Body of pancreas (tissue), 4 donors: ENCODE measurements around the gene PLXDC2. TPM values are rescaled to one million over a fixed set of nuclear protein-coding genes. Genes with fewer than 3 reads are reported as not detected.

Experiments used
- ATAC-seq: fragments of 150-250 bp; one replicate; pipeline ENCODE4 v1.9.1; 2016
- DNase-seq, 4 donors: peaks; one replicate each; pipeline ENCODE4 v3.0.0-alpha.2; 2019
- H3K27ac ChIP-seq, 4 donors: fragments of 200-600 bp; sonication (generic); 1 replicate in 3 of 4; 2 replicates in 1 of 4; pipeline versions ENCODE4 v1.5.1 to v1.6.1; 2016 to 2019; ENCODE audit warnings: mild to moderate bottlenecking in 1 of 4, mixed read lengths in 1 of 4, moderate library complexity in 1 of 4
- H3K27me3 ChIP-seq, 2 donors: fragments of 200-600 bp; sonication (generic); one replicate each; pipeline ENCODE4 v1.6.0; 2016; ENCODE audit warnings: mild to moderate bottlenecking in 1 of 2
- H3K36me3 ChIP-seq, 2 donors: fragments of 200-600 bp; sonication (generic); replicated peaks in 1 of 2; 2 replicates each; pipeline ENCODE4 v1.5.1; 2016; ENCODE audit warnings: low read depth in 2 of 2; ENCODE audit not compliant: insufficient read depth in 1 of 2
- H3K4me1 ChIP-seq: fragments of 200-600 bp; sonication (generic); one replicate; pipeline ENCODE4 v1.6.0; 2016
- H3K4me3 ChIP-seq, 2 donors: fragments of 200-600 bp; sonication (generic); 1 replicate in 1 of 2; 2 replicates in 1 of 2; pipeline ENCODE4 v1.5.1; 2016 to 2019
- H3K9me3 ChIP-seq, 3 donors: fragments of 200-600 bp; sonication (generic); 1 replicate in 2 of 3; 2 replicates in 1 of 3; pipeline ENCODE4 v1.5.1; 2016
- POLR2A ChIP-seq, 3 donors: fragments of 450-650 bp; IDR thresholded peaks; one replicate each; pipeline ENCODE4 v1.6.1; 2016; ENCODE audit warnings: antibody characterized with exemption in 3 of 3, mild to moderate bottlenecking in 2 of 3
- WGBS, 2 donors: methylation state at CpG; one replicate each; pipeline ENCODE4 v1.1.5; 2017; 5-methylcytosine and 5-hydroxymethylcytosine counted together
- intact Hi-C: fragments of 100-400 bp; cut with DNase I; formaldehyde crosslinking; loops from one replicate; pipeline ENCODE4 v1.15.1; 2023
- total RNA-seq, 2 donors: library from RNA; depleted of rRNA; stranded (reverse); fragments of >200 nt; gene quantifications; one replicate each; pipeline ENCODE4 v1.1.0, GENCODE V29; 2016
- TF ChIP-seq, protein P1 (sequence below), 7 experiments: fragments of 450-650 bp in 4 of 7; fragments of 200-600 bp in 3 of 7; sonication (generic) in 3 of 7; IDR thresholded peaks; one replicate each; pipeline ENCODE4 v1.5.1; 2016 to 2019; ENCODE audit warnings: antibody characterized with exemption in 7 of 7

Gene PLXDC2
- total RNA-seq, 2 donors from 2014 or later = 8.2 to 13.5 TPM

DNA sequence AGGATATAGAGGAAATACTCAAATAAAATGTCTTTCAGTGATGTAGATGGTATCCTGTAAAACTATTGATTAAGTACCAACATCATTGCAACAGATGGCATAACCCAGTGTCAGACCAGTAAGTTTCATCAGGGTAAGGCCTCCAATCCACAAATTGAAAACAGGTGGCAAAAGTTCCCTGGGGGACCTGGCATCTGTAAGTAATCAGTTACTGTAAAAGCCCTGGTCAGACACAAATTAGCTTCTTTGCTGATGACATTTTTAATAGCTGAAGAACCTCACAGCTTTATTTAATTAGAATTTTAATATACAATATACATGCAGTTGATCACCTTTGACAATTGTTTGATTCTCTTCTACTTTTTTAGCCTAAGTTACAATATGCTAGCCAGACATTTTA, 152.5 kb downstream of the PLXDC2 start:
- Histone ChIP-seq H3K27me3 (no peaks in the 10 kb centered on the region), H3K4me3 (no peak overlapping the region), H3K4me1 (no peaks in the 10 kb centered on the region), H3K9me3 (no peaks in the 10 kb centered on the region), H3K27ac (no peak overlapping the region), H3K36me3 (no peaks in the 10 kb centered on the region)
- no peak for ATAC-seq
- intact Hi-C loops = no loop called here
- no peak for DNase-seq
- TF ChIP-seq, protein P1, sequence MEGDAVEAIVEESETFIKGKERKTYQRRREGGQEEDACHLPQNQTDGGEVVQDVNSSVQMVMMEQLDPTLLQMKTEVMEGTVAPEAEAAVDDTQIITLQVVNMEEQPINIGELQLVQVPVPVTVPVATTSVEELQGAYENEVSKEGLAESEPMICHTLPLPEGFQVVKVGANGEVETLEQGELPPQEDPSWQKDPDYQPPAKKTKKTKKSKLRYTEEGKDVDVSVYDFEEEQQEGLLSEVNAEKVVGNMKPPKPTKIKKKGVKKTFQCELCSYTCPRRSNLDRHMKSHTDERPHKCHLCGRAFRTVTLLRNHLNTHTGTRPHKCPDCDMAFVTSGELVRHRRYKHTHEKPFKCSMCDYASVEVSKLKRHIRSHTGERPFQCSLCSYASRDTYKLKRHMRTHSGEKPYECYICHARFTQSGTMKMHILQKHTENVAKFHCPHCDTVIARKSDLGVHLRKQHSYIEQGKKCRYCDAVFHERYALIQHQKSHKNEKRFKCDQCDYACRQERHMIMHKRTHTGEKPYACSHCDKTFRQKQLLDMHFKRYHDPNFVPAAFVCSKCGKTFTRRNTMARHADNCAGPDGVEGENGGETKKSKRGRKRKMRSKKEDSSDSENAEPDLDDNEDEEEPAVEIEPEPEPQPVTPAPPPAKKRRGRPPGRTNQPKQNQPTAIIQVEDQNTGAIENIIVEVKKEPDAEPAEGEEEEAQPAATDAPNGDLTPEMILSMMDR (IDR thresholded peaks at IDR 0.05) = no peak
- no peak for TF ChIP-seq POLR2A (IDR thresholded peaks at IDR 0.05)

DNA sequence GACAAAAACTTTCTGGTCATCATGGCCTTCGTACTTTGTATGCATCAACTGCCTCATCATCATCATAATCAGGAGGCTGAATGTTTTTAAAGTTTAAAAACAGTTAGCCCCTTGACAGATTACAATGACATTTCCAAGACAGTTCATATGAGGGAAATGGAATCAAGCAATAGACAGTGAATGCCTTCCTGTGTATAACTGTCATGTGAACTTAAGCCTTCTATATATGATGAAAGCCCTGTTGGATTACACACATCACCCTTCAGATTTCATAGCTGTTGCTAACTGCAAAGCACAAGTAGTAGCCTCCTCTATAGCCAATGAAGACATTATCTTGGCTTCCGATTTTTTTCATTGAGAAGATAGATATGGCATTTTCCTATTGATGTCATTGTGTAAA, 154.0 kb downstream of the PLXDC2 start:
- Histone ChIP-seq H3K27me3 (no peaks in the 10 kb centered on the region), H3K27ac (no peak overlapping the region), H3K9me3 (no peaks in the 10 kb centered on the region), H3K4me1 (no peaks in the 10 kb centered on the region), H3K36me3 (no peaks in the 10 kb centered on the region), H3K4me3 (no peak overlapping the region)
- DNase-seq (no peak), ATAC-seq (no peak)
- TF ChIP-seq POLR2A (IDR thresholded peaks at IDR 0.05) = no peak
- TF ChIP-seq, protein P1 (IDR thresholded peaks at IDR 0.05) = no peak
- intact Hi-C loops = no loop called here
- 37 to 43% methylated on average over 2 of the region's 2 CpGs for WGBS, 2 donors

DNA sequence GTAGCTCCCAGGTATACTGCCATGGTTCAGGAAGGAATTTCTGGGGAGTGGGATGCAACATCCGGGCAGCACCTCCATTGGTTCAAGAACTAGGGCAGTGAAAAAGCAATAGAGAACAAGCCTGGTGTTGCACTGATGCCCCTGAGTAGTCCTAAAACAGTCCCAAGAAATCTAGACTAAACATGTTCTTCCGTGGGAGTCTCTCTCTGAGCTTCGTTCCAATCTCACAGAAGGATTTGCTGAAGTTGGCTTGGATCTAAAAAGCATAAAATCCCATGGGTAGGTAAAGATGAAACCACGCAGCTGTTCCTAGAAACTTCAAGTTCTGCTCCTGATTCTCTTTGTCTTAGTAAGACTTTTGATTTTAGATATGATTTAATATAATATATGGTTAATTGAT, 154.5 kb downstream of the PLXDC2 start:
- intact Hi-C loops = no loop called here
- WGBS, 2 donors = 59% methylated on average over 4 of the region's 4 CpGs
- DNase-seq (no peak), ATAC-seq (no peak)
- H3K4me1 ChIP-seq = no peaks in the 10 kb centered on the region
- no peaks in the 10 kb centered on the region for H3K36me3 ChIP-seq
- H3K27ac ChIP-seq = no peak overlapping the region
- H3K4me3 ChIP-seq = no peak overlapping the region
- TF ChIP-seq, protein P1 (IDR thresholded peaks at IDR 0.05) = no peak
- no peak for TF ChIP-seq POLR2A (IDR thresholded peaks at IDR 0.05)
- no peaks in the 10 kb centered on the region for H3K27me3 ChIP-seq
- H3K9me3 ChIP-seq = no peaks in the 10 kb centered on the region

DNA sequence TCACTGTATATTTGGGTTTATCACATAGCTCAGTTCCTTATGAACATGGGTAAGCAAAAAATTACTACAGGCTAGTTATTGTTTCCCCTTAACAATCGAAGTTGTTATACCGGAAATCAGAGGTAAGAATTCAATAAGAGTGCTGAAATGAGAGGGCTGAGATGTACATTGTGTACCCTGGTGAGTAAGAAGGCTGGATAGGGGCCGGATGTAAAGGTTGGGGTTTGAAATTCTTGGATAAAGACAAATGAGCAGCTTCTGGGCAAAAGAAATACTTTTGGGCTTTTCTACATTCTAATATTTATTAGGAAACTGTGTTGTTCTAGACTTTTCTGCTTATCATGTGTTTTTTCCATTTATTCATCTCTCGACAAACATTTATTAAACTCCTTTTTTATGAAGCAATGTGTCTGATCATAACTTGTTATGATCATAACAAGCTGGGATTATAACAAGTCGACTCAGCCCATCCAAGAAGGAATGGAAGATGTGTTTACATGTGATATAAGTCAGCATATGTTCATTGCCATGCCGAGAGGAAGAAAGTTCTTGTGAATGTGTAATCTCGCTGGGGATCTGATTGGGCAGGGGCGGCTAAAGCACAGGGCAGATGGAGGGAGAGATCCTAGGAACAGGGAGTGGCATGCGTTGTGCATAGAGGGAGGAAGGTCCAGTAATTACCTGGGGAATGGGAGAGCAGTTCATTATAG, 155.3 kb downstream of the PLXDC2 start:
- Histone ChIP-seq H3K4me3 (no peak overlapping the region), H3K27me3 (no peaks in the 10 kb centered on the region), H3K4me1 (no peaks in the 10 kb centered on the region), H3K9me3 (no peaks in the 10 kb centered on the region), H3K27ac (no peak overlapping the region), H3K36me3 (no peaks in the 10 kb centered on the region)
- WGBS, 2 donors = 54 to 61% methylated on average over 9 of the region's 9 CpGs
- DNase-seq = no peak
- TF ChIP-seq, protein P1 (IDR thresholded peaks at IDR 0.05) = no peak
- TF ChIP-seq POLR2A (IDR thresholded peaks at IDR 0.05) = no peak
- ATAC-seq = no peak
- intact Hi-C loops = no loop called here

DNA sequence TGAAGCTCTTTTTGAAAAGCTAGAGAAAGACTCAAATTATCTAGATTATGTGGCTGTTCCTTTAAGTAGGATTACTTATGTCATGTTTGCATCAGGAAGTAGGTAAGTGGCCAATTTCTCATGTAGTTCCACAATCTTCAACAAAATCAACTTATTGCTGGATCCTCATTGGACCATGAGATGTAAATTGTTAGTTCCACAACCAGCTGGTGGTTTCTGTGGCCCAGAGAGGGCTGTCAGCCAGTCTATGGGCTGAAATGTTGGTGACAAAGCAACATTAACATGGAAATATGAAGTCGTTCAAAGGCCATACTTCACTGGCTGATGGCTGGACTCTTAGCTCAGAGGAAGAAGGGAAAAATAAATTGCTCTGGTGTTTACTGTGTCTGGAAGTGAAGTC, 157.9 kb downstream of the PLXDC2 start:
- Histone ChIP-seq H3K36me3 (no peaks in the 10 kb centered on the region), H3K27me3 (no peaks in the 10 kb centered on the region), H3K4me3 (no peak overlapping the region), H3K27ac (no peak overlapping the region), H3K4me1 (no peaks in the 10 kb centered on the region), H3K9me3 (no peaks in the 10 kb centered on the region)
- DNase-seq (no peak), ATAC-seq (no peak)
- no peak for TF ChIP-seq POLR2A (IDR thresholded peaks at IDR 0.05)
- TF ChIP-seq, protein P1 (IDR thresholded peaks at IDR 0.05) = no peak
- WGBS, 2 donors = 24 to 30% methylated on average over 1 of the region's 1 CpG
- intact Hi-C loops = no loop called here
